CD4-positive, alpha-beta T cell treated with Interleukin-15 for 4 hours (primary cell): ENCODE measurements around the gene ZPBP2.
"Not testable (repeated sequence)": the region's sequence is repeated elsewhere in the genome, so short reads cannot be mapped to it uniquely, and the experiment has no call there.

ENCODE experiments used
- DNase-seq: peaks from one replicate; pipeline ENCODE4 v3.0.0-alpha.2; 2020; ENCODE audit warnings: low spot score

The ZPBP2 gene

DNA sequence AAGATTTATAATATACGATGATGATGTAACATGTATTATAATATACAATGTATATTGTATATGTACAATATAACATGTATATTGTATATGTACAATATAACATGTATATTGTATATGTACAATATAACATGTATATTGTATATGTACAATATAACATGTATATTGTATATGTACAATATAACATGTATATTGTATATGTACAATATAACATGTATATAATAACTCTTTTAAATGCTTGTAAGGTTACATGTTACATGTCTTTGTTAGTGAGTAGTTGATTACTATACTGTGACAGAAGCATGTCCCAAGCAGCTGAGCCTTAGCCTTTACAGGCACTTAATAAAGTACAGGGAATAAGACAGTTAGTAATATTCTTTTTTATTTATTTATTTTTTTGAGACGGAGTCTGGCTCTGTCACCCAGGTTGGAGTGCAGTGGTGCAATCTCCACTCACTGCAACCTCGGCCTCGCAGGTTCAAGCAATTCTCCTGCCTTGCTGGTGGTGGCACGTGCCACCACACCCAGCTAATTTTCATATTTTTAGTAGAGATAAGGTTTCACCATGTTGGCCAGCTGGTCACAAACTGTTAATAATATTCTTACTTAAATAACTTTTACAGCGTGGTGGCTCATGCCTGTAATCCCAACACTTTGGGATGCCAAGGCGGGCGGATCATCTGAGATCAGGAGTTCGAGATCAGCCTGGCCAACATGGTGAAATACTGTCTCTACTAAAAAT, 11.9 kb upstream of the ZPBP2 start:
- not testable (repeated sequence) for DNase-seq

- no peak for DNase-seq
Measured at GRCh38 chr17:39861235-39861634, 6.8 kb upstream of the ZPBP2 start.

DNA sequence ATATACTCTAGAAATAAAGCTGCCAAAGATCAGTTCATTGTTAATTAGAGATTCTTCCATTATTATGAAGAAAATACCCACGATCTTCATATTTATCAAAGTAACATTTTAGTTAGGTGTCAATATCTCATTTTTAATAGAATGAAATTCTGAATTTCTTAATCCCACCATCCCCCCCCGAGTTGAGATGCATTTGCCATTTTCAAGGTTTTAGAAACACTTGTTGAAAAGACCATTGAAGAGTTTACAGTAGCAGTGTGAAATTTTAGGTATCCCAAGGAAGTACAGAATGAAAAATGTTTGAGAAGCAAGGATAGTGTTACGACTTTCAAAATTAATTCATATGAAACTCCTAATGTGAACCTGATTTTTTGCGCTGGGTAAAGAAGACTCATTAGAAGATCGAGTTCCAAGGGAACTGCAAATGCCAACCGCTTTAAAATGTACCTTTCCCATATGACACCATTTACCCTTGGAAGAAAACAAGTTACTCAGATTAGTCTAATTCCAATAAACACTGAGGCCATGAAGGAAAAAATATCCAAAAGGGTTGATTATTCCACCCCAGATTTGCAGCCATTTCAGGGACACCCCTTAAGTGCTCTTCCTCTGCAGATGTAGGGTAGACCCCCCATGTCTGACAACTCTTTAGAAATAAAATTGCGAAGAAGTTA, 4.6 kb upstream of the ZPBP2 start:
- DNase-seq = no peak

- DNase-seq = peak; percentile 79
Measured at GRCh38 chr17:39863918-39864746, 3.9 kb upstream of the ZPBP2 start, which contains the start of gene IKZF3. Gene IKZF3 (minus strand): TSS chr17:39864312. CDS start chr17:39864126, 186 bp downstream.

- no peak for DNase-seq
Measured at GRCh38 chr17:39866013-39866730, 1.8 kb upstream of the ZPBP2 start.

DNA sequence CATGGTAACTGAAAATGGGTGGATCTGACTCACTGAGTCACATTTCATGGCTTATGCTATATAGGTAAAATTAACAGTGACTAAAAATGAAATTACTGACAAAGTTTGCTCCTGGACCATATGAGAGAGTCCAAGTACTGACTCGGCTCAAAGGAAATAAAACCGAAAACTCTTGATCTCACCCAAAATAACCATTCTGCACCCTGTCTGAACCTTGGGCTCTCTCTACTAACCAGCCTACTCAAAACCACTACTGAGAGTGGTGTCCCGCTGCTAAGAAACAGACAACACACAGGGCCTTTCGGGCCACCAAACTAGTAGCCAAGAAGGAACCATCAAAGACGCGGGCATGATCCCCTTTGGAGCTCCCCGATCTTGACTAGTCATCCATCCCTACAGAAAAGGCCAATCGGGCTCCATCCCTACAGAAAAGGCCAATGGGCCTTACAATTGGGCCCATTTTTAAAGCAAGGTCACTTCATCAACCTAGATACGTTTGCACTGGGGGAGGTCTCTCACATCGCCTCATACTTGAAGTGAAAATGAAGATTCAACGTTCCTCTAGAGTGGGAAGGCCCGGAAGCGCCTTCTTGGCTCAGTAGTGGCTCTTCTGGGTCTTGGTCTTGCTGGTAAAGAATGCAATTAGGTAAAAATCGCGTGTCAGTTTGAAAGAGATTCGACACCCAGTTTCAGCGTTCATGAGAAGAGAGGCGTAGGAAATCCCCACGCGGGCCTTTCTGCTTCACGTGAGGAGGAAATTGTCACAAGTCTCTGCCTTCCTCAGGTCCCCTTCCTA, 720 bp upstream of the ZPBP2 start:
- DNase-seq = peak; percentile 64

DNA sequence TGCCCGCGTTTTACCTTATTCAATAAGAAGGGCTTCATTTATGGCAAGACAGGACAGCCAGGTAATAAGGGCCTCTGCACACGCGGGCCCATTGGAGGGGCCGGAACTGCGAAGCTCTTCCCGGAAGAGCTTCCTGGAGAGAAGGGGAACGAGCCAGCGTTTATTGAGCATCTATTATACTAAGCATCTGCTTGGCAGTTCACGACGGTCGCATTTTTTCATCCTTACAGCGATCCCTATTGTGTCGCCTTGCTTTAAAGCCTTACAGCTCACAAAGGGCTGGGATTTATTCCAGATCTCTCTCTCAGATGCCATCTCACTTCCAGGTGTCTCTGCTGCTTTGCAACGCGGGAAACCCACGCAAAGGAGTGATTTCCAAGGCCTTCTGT, 546 bp downstream of the ZPBP2 start:
- DNase-seq = no peak

GRCh38 chr17:39870776-39871175, 2.8 kb downstream of the ZPBP2 start:
- DNase-seq = no peak

- DNase-seq = no peak
Measured at GRCh38 chr17:39871801-39872200, 3.8 kb downstream of the ZPBP2 start.

GRCh38 chr17:39872751-39873150, 4.7 kb downstream of the ZPBP2 start:
- no peak for DNase-seq

DNA sequence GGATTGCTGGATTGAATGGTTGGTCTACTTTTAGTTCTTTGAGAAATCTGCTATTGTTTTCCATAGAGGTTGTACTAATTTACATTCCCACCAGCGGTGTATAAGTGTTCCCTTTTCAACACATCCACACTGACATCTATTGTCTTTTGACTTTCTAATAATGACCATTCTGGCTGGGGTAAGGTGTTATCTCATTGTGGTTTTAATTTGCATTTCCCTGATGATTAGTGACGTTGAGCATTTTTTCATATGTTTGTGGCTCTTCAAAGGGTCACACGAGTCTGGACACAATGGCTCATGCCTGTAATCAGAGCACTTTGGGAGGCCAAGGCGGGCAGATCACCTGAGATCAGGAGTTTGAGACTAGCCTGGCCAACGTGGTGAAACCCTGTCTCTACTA, 18.1 kb downstream of the ZPBP2 start:
- not testable (repeated sequence) for DNase-seq

- no peak for DNase-seq
Measured at GRCh38 chr17:39887078-39887477, 19.1 kb downstream of the ZPBP2 start.

- no peak for DNase-seq
Measured at GRCh38 chr17:39889200-39889599, 21.2 kb downstream of the ZPBP2 start.

GRCh38 chr17:39894681-39895376, 26.8 kb downstream of the ZPBP2 start:
- DNase-seq = no peak

DNA sequence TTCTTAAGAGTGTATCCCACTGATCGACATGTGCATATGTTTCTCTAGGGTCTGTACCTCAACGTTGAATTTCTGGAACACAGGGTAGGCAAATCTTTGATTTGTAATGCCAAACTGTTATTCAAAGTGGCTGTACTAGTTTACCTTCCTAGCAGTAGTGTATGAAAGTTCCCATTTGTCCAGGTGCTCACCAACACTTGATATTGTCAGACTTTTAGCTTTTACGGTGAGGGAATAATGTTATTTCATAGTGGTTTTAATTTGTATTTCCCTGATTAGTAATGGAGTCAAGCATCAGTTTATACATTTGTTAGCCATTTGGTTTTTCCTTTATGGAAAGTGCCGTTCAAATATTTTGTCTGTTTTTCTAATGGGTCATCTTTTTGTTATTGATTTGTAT, 30.1 kb downstream of the ZPBP2 start:
- DNase-seq = no peak

DNA sequence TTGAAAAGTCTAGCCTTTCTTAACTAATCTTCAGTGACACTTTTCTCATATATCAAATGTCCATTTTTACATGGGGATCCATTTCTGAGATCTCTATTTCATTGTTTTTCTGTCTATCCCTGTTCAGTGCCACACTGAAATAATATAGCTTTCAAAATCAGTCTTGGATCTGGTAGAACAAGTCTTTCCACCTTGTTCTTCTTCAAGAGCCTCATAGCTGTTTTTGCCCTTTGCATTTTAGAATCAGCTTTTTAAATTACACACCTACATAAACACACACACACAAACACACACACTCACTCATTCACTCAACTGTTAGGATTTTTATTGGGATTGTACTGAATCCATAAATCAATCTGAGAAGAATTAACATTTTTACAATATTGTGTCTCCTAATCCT, 31.2 kb downstream of the ZPBP2 start:
- no peak for DNase-seq

GRCh38 chr17:39902027-39902426, 34.0 kb downstream of the ZPBP2 start:
- not testable (repeated sequence) for DNase-seq

DNA sequence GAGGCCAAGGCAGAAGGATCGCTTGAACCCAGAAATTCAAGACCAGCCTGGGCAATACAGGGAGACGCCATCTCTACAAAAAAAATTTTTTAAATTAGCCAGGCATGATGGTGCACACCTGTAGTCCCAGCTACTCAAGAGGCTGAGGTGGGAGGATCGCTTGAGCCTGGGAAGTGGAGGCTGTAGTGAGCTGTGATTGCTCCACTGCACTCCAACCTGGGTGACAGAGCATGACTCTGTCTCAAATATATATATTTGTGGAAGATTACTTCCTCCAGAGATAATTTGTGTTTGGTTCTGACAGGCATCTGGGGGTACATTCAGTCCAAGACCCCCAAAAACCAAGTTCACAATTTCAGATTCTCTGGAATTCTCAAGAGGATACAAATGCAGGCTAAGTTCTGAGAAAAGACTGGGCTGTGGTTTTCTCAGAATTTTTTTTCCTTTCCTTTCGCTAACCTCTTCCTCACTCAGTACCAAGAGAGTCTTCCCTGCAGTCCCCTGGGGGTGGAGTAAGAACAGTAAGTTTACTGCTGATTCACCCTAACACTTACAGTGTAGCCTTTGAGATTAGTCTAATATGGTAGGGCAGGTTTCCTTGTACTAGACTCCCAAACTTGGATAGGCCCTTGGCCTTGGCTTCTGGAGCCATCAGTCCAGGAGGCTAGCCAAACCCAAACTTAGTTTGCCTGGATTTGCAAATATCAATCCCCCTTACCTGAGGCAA, 35.3 kb downstream of the ZPBP2 start:
- peak; percentile 38 for DNase-seq

DNA sequence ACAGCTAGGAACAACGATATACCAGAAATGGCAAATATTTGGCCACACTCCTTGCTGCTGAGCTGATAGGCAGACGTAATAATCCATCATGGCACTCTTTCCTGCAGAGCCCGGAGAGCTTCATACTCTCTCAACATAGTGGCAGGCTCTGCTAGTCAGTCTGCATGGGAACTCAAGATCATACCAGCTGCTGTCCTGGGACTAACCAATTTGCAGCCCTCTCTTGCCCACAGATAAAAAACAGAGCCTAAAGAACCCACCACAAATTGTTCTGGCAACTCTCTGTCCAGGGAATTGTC, 36.9 kb downstream of the ZPBP2 start:
- DNase-seq = no peak

GRCh38 chr17:39908789-39909352, 40.9 kb downstream of the ZPBP2 start:
- no peak for DNase-seq
